ENCODE results near the gene PPFIBP2.

PPFIBP2 gene

DNA sequence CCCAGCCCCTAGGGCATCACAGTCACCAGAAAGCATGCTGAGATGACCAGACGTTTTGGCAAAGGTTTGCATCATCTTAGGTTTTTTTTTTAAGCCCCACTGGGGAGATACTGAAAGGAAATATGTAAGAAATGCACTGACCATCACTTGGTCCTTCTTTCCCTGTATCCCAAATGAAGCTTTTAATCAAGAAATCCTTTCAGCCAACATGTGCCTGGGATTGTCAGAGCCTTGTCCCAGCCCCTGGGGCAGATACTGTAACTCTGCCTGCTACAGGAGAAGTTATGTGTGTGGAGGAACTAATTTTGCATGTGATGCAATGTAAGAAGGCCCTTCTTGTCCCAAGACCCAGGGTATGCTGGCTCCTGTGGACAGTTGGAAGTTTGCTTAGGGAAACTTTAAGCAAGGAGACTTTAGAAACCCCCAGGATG is 65.6 kb downstream of the PPFIBP2 start:
- no peak for FAIRE-seq

DNA sequence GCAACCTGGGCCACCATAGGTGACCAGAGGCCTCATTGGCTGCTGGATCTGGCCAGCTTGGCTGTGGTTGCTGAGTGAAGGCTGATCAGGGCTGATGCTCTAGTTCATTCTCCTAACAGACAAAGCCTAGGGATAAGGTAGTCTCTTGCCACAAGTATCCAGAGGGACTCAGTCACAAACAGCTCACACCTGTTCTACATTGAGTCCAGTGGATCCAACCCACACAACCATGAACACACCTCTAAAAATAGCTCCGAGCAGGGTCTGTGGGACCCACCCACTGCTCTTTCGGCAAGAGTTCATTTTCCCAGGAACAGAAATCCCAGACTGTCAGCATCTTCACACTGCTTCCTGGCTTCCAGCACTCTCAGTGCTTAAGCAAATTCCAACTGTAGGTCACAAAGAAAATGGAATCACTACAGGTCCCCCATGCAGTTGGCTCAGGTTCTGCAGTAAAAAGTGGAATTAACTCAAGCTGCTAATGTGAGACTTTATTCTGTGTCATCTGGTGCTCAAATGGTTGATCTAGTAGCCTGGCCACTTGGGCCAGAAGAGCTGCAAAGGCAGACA is 67.3 kb downstream of the PPFIBP2 start:
- no peak for FAIRE-seq

DNA sequence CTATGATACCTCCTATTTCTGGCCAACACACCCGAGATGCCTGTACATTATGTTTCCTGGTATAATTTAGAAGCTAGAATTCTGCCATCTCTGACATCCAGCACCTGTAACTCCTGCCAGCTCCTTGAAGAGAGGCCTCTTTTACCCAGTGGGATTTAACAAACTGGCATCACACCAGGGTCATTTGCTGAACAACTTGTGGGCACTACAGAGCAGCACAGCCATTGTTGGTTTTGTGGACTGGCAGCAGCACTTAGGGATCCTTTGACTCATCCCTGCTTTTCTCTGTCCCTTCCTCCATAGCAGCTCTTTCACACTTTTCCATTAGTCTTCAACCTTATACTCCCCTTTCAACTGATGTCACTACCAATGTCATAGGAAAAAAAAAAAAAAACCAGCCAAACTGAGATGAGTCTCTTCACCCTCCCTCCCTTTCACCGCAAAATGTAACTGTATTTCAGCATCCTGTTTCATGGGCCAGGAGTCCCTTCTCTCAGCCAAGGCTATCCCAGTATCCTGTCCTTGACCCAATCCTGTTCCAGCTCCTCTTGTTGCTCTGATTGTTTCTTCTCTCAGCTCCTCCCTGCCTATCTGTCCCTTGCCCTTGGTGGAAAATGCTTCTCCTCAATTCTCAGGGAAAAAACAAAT is 68.7 kb downstream of the PPFIBP2 start:
- no peak for FAIRE-seq

DNA sequence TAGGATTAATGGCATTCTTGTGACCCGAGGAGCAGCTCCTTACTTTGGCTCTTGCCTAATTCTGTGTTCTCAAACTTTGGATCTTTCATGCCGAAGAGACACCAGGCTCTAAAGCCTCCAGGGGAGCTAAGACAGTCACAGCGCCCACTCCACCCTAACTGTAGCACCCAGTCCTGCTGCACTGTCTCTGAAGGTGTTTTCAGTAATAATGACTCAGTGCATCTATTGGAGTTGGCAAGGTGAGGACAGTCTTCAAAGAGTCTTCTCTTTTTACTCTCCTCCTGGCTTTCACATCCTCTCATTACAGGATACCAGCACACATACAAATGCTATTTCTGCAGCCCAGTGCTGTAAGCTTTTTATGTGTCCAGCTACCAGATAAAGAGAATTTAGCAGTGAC is 69.4 kb downstream of the PPFIBP2 start:
- FAIRE-seq, result no peak

DNA sequence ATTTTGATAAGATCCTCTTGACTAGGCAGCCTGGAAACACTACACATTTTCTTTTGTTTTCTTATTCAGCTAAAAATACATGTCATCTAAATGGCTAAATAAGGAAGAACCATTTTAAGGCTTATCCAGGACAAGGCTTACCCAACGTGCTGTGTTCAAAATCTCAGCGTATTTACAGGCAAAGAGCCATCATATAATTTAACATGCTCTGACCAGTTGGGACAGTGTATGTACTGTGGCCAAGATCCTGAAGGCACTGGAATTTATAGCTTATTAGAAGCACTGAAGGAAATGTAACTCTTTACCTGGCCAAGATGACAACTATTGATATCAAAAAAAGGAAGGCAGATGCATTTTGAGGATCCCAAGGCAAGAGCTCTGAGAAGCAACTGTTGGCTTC is 71.1 kb downstream of the PPFIBP2 start:
- no peak for FAIRE-seq

DNA sequence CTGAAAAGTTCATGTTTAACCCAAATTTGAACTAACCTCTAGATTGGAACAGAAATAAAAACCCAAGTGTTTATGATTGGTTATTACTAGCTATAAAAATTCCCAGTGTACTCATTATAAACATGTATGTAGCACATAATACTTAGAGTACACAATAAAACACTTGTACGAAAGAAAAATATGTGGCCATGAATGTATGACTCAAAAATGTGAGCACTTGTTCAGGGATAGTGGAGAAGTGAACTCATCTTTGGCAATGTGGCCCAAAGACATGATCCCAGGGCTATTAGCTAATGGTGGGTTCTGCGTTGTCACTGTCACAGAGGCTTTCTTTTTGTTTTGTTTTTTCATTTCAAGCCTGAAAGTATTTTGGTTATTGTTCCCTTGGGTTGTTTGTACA is 72.0 kb downstream of the PPFIBP2 start:
- FAIRE-seq, result no peak

DNA sequence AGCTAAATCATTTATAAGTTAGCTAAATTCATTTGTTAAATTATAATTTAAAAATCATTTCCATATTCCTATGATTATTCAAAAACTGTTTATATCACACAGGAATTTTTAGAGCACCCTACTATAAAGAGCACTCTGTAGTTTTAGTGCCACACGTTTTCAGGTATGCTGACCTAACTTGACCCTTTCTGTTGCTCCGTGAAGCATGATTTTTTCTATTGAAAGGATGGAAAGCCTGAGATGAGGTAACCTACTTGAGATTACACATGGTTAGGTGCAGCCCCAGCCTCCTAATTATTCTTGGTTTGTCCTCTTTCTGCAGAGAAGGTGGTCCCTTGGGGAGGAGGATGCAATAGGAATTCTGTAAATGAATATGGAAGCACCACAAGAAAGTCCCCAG is 72.6 kb downstream of the PPFIBP2 start:
- no peak for FAIRE-seq

DNA sequence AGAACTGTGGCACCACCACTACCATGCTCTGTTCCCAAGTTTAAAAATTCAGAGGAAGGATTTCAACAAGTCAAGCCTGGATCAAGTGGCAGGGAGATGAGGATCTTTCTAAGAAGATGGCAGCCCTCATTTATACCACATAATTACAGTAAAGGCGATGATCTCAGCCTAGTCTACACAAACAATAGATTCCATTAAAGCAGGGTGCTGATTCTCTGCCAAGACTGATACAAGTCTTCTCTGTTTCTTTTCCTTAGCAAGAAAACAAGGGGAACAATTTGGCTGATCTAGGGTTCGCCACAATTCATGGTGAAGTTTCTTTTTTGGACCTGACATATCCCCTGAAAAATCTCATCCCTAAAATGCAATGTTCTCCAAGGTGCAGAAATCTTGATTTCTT is 73.9 kb downstream of the PPFIBP2 start:
- FAIRE-seq, result no peak

DNA sequence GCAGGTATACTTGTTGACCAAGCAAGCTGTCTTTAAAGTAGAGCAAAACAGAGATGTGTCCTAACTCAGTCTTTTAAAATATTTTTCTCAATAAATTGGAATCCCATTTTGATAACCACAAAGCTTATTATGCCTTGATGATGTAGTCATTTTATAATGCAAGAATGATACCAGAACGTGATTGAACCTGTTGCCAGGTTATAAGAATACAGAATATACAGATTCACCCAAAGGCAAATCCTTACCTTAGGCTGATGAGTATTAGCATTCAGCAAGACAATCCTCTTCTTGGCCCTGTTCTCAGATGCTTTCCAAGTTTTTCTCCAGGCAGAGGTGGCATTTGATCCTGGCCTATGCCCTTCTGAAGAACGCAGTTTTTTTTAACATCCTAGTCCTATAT is 76.1 kb downstream of the PPFIBP2 start:
- FAIRE-seq, result no peak

DNA sequence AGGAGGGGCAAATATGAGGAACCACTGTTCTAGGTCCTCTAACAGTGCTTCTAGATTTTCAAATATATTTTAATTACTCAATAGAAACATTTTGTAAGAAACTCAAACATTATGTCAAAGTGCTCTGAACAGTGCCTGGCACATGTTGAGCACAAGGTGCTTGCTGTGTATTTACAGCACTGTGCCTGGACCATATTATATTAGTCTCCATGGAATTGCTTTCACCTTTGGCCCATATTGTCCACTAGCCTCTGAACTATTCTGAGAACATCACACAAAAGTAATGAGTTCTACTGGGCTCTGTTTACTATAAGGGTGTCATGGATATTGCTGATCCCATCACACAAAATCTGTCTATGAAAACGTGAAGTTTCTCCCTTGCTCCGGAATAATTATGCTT is 76.7 kb downstream of the PPFIBP2 start:
- FAIRE-seq, result no peak

DNA sequence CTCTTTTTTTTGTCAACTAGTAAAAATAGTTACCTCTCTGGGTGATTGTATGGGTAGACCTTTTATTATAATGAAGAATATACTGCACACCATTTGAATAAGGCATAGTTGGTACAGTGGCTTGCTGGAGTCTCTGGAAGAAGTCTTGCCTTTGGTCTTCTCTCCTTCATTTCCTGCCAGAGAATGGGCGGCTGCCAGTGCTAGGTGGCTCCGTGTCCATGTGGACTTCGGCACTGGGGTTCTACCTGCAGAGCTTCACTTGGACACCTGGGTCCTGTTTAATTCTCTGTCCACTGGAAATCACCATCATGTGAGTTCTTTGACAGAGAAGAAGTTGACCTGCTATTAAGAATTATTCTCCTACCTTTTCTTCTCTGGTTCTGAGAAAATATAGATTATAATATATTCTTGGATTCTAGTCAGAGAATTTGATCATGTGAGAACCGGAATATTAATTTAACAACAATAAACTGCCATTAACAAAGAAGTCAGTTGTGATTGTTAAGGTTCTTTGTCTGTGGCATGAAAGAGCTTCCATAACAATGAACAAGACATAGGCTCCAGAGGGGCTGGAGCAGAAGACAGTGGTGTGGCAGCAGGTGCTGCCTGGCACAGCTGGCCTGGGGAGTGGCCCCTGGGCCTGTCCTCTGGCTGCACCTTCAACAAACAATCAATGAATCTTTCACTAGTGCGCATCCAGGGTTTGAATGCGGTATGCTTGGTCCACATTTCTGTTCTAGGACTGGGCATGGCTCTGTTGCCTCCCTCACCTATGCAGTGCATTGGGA is 77.5 kb downstream of the PPFIBP2 start:
- FAIRE-seq, result no peak

DNA sequence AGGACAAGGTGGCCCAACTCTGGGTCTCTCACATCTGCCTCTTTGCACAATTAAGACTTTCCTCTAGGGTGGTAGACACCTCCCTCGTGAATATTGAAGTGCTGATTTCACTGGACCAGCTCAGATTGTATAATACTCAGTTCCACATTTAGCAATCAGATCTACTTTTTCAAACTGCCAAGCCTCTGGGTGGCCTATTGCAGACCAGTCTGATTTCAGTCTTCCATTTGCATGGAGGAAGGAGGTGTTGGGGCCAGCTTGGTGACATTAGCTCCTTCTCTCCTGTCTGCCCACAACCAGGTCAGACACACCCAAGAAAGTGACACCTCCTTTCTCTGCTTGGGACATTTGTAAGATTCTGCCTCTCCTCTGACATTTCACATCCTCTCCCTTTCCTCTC is 78.2 kb downstream of the PPFIBP2 start:
- FAIRE-seq, result no peak

DNA sequence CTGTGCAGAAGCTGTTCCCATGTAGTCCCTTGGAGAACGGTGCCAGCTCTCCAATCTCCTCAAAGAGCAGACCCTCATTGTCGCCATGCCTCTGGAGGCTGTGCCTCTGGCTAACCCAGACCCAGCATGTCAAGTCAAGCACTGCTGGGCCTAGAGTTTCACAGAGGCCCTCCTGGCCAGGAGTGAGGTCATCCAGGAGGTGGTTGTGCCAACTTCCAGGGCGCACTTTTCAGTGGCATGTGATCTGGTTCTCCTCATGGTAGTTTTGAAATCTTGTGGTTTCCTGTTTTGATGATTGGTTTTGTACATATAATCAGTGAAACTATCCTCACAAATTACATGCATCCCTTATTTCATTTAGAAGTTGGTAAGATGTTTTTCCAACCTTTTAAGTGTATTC is 78.9 kb downstream of the PPFIBP2 start:
- no peak for FAIRE-seq

DNA sequence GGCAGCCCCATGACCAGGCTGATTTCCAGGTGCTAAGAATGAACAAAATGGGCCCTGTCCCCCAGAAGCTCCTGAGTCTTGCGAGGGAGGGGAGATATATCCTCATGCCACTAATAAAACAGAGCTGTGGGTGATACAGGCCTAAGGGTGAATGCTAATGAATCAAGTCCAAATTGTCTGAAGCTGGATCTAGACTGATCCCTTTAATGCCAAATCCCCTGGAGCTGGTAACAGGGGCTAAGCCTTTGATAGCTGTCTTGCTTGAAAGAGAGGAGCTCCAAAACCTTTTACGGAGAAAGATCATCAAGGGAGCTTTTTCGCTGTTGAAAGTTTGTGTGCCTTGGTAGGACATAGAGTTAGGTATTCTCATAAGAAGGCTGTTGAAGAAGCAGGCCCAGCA is 79.7 kb downstream of the PPFIBP2 start:
- FAIRE-seq, result no peak

DNA sequence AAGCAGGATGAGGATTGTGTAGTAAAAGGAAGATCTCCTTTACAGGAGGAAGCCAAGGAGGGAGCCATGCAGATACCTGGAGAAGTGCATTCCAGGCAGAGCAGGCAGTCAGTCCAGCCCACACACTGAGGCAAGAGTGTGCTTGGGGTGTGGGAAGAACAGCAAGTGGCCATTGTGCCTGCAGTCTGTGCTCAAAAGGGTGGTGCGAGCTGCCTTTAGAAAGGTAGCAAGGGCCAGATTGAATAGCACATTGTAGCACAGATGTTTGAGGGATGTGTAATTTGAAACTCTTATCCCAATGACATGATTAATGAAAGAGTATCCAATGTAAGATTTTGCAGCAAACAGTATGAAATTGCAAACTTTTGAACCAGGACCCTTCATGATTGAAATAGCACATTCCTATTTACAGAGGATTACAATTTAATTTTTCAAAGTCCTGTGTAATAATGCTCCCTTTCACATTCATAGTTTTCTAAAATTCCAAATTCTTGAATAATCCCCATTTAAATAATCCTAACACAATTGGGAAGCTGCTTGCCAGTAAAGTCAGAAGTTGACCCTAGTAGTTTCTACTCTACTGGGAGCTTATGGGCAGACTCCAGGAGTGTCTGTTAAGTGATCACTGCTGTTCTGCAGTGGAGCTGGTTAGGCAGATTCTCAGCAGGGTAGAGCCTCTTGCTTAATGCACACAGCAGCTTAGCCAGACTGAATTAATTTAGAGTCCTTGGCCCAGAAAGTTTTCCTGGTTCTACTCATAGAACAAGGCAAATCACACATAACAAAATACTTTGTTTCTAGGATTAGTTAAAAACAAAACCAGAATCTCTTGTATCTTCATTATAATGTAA is 81.4 kb downstream of the PPFIBP2 start:
- no peak for FAIRE-seq

DNA sequence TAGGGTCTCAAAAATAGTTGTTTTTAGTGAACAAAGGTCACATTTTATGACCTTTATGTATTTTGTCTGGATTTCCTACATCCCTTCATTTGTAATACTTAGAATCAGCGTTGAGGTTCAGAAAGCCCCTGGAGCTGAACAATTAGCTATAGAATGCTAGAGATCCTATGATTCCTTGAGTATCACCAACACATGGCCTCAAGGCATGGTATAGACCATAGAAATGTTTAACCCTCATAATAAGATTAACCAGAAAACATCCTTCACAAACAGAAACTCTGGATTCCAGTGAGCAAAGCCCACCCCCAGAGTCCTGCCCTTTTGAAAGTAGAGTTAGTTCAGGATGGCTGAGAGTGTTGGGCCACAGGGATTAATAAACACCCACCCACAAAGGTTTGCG is 82.2 kb downstream of the PPFIBP2 start:
- FAIRE-seq, result no peak

DNA sequence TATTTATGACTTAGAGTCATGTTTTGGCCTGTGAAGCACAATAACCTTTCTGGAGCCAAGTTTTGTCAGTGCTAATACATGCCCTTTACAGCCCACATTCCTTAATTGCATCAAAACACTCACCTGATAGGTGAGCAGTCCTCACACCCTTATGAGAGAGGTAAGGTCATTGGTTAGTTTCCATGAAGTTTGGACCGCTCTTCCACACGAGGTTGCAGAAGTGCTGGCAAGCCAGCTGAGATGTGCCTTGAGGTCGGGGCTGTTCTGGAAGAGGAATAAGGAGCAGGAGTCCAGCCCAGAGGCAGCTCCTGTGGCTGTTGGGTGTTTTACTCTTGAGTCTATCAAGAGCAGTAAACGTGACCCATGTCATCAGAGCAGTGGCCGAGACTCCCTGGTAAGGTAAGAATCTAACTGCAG is 83.2 kb downstream of the PPFIBP2 start:
- no peak for FAIRE-seq

DNA sequence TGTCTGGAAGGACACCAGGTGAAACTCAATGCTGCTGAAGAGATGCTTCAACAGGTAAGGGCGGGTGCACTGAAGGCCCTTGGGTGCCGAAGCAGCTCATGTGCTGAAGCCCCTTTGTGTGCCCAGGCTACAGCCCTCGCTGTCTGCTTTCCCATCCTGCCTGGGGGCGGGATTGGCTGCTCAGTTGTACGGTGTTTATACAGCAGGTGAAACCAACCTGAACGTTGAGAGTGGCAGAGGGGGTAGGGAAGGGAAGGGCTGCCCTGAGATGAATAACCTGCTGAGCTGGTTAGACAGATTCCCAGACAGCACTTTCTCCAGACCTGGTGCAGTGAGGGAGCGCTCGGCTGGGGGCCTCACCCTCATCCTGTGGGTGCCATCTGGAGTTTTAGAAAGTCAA is 83.8 kb downstream of the PPFIBP2 start:
- FAIRE-seq, result no peak

DNA sequence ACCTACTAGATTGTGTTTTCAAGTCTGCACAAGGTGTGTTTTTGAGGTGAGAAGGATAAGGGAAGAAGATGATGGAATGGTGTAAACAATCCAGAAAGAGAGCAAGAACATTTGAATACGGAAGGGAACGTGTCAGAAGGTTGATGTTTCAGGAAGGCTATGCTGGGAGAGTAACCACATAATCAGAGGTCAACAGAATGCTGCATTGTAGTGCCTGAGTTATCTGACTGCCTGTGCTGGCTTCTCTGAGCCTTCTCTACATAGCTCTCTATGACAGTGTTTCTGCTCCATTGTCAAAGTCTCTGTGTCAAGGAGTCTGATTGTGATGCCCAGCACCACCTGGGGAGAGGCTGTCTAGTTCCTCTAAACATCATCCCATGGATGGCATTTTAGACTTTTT is 85.4 kb downstream of the PPFIBP2 start:
- no peak for FAIRE-seq

DNA sequence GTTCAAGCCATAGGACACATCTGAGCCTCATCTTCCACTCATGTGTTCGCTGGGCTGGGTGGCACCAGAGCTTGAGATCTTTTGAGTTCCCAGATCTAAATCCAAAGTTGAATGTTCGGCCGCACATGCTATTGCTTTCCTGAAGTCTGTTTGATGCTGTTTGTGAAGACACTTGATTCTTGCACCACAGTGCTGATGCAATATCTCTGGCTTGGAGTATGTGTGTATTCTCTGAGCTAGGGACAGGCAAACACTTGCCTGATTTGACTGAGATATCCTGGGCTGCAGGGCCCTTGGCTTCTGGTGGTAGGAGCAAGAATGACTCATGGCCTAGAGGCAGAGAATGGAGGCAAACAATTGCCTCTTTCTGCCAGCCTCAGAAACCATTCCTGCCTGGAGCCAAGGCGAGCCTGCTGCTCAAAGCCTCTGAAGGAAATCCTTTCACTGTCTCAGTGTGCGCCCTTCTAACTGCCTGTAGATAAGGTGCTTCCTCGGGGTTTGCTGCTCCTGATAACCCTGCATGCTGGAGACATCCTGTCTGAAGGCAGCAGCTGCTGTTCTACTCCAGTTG is 86.5 kb downstream of the PPFIBP2 start:
- no peak for FAIRE-seq

DNA sequence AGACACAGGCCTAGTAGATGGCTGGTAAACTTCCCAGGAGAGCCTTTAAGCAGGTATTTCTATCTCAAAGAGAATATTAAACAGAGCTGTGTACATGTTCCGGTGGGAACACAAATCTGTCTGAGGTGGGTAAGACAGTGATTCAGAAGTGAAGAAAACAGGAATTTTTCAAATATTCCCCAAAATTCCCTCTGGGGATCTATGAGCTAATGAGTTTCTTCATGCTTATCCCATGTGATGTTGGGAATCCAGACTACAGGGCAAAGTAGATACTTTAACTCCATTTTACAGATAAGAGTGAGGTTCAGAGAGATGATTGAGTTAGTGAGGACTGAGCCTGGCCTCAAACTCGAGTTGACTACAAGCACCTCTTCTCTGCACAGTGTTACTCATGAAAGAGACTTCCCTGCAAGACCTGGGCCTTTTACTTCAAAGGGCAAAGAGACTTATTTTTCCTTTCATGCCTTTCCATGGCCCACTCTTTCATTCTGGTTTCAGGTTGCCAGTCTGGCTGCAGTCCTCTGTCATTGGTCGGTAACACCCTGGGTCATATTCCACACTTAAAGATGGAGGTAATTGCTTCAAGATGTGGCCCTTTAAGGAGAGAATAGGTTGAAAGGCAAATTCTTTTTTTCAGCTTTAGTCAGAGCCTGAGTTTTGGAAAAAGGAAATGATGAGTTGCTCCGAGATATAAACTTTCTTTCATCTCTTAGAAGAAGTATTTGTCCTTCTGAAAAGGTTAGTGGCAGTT is 89.4 kb downstream of the PPFIBP2 start:
- FAIRE-seq, result no peak

DNA sequence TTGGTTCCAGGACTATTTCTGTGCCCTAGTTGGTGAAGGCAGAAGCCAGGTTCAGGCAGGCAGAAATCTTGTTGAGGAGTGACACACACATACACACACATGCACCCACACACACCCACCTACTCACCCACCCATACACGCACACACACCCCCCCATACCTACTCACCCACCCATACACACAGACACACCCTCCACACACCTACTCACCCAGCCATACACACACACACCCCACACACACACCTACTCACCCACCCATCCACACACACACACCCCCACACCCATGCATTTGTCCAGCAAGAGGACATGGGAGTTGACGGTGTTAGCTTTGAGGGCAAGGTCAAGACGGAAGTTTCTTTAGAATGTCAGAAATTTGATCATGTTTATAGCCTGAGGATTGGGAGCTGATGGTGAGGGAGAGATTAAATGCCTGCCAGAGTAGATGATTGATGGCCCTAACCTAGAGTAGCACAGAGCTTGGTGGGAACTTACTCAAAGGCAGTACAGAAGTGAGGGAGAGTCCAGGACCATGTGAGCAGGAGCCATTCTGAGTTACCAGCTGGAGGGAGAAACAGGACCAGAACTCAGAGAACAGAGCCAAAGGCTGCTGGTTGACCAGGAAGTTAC is 90.6 kb downstream of the PPFIBP2 start:
- FAIRE-seq, result no peak
